ENCODE measurements around the gene SLC44A3. TPM values are rescaled to one million over a fixed set of nuclear protein-coding genes. Genes with fewer than 3 reads are reported as not detected.

SLC44A3 gene, protein sequence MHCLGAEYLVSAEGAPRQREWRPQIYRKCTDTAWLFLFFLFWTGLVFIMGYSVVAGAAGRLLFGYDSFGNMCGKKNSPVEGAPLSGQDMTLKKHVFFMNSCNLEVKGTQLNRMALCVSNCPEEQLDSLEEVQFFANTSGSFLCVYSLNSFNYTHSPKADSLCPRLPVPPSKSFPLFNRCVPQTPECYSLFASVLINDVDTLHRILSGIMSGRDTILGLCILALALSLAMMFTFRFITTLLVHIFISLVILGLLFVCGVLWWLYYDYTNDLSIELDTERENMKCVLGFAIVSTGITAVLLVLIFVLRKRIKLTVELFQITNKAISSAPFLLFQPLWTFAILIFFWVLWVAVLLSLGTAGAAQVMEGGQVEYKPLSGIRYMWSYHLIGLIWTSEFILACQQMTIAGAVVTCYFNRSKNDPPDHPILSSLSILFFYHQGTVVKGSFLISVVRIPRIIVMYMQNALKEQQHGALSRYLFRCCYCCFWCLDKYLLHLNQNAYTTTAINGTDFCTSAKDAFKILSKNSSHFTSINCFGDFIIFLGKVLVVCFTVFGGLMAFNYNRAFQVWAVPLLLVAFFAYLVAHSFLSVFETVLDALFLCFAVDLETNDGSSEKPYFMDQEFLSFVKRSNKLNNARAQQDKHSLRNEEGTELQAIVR
- total RNA-seq = 10 to 100 TPM in 4 of 9 donors, 1 to 10 TPM in 5; 6.6 to 26.2 (median 9.8) TPM
- 10 to 100 TPM in 1 of 3 donors, 1 to 10 TPM in 2; 4.2 to 21.0 (median 7.3) TPM for polyA plus RNA-seq
- long read RNA-seq, donor 1 = 0 reads
- long read RNA-seq, donor 2, partial matches to known transcripts = 9 of 14 reads
- long read RNA-seq, donor 2, other reads (novel, unspliced or antisense) = 0 of 14 reads
- long read RNA-seq, donor 3, transcript SLC44A3-201 (15 exons, 2,388 nt) = major isoform, 5 of 6 reads
- long read RNA-seq, donor 3, partial matches to known transcripts = 0 of 6 reads
- long read RNA-seq, donor 3, other reads (novel, unspliced or antisense) = 0 of 6 reads
- long read RNA-seq, donor 4, partial matches to known transcripts = 0 of 12 reads
- long read RNA-seq, donor 4, other reads (novel, unspliced or antisense) = 7 of 12 reads
- long read RNA-seq, donor 5, transcript SLC44A3-201 (15 exons, 2,388 nt) = major isoform, 5 of 37 reads
- long read RNA-seq, donor 5, partial matches to known transcripts = 5 of 37 reads
- long read RNA-seq, donor 5, other reads (novel, unspliced or antisense) = 22 of 37 reads
- long read RNA-seq, donor 6, partial matches to known transcripts = 0 of 2 reads
- long read RNA-seq, donor 6, other reads (novel, unspliced or antisense) = 0 of 2 reads
- long read RNA-seq, donor 7 = 0 reads
- long read RNA-seq, donor 8, partial matches to known transcripts = 413 of 422 reads
- long read RNA-seq, donor 8, other reads (novel, unspliced or antisense) = 7 of 422 reads
- long read RNA-seq, donor 9, partial matches to known transcripts = 0 of 1 reads
- long read RNA-seq, donor 9, other reads (novel, unspliced or antisense) = 0 of 1 reads
- long read RNA-seq, donor 10, partial matches to known transcripts = 21 of 24 reads
- long read RNA-seq, donor 10, other reads (novel, unspliced or antisense) = 0 of 24 reads

DNA sequence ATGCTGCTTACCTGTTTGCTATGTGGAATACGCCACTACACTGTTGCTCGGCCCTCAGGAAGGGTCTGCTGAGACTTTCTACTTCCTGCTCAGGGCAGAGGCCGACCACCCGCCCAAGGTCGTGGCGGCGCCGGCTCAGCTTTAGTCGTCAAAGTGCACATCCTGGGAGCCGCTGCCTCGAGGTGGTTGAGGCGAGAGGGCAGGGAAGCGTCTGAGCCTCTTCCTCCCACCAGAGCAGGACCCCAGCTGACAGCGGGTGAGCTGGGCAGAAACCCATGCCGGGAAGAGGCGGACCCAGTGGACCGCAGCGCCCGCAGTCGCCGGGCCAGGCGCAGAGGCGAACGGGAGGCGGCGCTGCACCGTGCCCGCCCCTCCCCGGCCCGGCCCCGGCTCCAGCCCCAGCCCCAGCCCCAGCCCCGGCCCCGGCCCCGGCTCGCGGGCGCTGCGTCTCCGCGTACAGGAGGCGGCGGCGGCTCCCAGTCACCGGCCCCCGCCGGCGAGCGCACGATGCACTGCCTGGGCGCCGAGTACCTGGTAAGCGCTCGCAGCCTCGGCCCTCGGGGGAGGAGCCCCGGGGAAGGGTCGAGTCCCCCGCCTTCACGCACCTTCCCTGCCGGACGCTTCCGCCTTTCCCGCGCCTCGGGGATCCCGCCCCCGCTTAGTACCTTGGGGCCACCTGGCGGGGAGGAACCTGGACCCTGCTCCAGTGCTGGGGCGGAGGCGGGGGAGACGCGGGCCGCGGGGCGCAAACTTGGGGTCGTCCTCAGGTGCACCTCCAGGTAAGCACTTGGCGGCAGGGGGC, at the start of gene SLC44A3:
TSS of gene SLC44A3 (plus strand) at position 413 of the 802 bp plus-strand sequence. CDS start at position 508, 95 bp downstream.
- 1 to 9% (median 2%) methylated on average over 8 to 77 of the region's 77 CpGs for WGBS, 4 donors
- TF ChIP-seq, protein P1, sequence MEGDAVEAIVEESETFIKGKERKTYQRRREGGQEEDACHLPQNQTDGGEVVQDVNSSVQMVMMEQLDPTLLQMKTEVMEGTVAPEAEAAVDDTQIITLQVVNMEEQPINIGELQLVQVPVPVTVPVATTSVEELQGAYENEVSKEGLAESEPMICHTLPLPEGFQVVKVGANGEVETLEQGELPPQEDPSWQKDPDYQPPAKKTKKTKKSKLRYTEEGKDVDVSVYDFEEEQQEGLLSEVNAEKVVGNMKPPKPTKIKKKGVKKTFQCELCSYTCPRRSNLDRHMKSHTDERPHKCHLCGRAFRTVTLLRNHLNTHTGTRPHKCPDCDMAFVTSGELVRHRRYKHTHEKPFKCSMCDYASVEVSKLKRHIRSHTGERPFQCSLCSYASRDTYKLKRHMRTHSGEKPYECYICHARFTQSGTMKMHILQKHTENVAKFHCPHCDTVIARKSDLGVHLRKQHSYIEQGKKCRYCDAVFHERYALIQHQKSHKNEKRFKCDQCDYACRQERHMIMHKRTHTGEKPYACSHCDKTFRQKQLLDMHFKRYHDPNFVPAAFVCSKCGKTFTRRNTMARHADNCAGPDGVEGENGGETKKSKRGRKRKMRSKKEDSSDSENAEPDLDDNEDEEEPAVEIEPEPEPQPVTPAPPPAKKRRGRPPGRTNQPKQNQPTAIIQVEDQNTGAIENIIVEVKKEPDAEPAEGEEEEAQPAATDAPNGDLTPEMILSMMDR (IDR thresholded peaks at IDR 0.05) = peak in 4 of 6 experiments; percentile 9 to 37 (median 31)
- TF ChIP-seq POLR2A (IDR thresholded peaks at IDR 0.05) = peak in 1 of 2 donors; percentile 37
- Histone ChIP-seq H3K4me1 (replicated peaks in 1 of 2) (peaks cover 0 to 24% of the 10 kb centered on the region in 2 donors), H3K9me3 (replicated peaks in 1 of 3) (no peaks in the 10 kb centered on the region), H3K4me3 (peak within 1 kb of the TSS; percentile 5 to 88 (median 72)), H3K36me3 (replicated peaks in 1 of 2) (no peaks in the 10 kb centered on the region), H3K27me3 (no peaks in the 10 kb centered on the region), H3K27ac (peak within 1 kb of the TSS in 3 of 5 donors; percentile 18 to 40 (median 33))
- intact Hi-C loops (cut with DNase I) = no loop called here
- peak in 6 of 7 donors; percentile 43 to 65 (median 56) for DNase-seq

DNA sequence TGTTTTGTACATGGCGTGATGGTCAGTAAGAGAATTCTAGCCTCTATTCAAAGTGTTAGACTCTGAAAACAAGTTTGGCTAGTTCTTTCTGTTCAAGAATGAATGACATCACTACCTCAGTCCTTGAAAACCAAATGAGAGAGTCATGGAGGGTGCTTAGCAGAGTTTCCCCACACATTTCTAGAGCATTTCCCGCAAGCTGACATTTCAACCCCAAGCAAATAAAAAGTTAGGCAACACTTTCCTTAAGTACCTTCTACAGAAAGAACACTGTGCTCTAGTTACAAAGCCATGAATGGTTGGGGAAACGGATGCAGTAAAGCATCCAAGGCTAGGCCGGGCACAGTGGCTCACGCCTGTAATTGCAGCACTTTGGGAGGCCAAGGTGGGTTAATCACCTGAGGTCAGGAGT, 47.9 kb upstream of the SLC44A3 start:
- no peaks in the 10 kb centered on the region for H3K27me3 ChIP-seq
- no peaks in the 10 kb centered on the region for H3K36me3 ChIP-seq (replicated peaks in 1 of 2)
- no peaks in the 10 kb centered on the region for H3K4me1 ChIP-seq (replicated peaks in 1 of 2)
- H3K9me3 ChIP-seq (replicated peaks in 1 of 3) = no peaks in the 10 kb centered on the region
- TF ChIP-seq, protein P1 (IDR thresholded peaks at IDR 0.05) = no peak
- no peak for TF ChIP-seq POLR2A (IDR thresholded peaks at IDR 0.05)
- no peak overlapping the region for H3K27ac ChIP-seq
- 86 to 94% (median 91%) methylated on average over 5 of the region's 5 CpGs for WGBS, 4 donors
- DNase-seq = no peak
- intact Hi-C loops (cut with DNase I) = no loop called here
- no peak overlapping the region for H3K4me3 ChIP-seq

DNA sequence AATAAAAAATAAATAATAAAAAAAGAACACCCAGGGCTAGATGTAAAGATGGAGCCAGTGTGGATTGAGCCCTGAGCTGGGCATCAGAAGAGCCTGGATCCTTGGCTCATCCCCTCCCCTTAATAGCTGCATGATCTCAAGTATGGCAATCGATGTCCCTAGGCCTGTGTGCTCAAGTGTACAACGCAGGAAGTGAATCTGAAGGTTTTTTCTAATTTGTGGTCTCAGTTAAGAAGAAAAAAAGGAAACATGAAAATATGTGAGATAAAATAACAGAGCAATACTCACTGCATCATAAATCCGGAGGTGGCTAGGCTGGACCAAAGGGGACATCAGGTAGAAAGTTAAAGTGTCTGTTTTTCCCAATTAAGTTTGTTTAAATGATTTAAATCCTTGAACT, 47.3 kb upstream of the SLC44A3 start:
- DNase-seq = no peak
- no peaks in the 10 kb centered on the region for H3K4me1 ChIP-seq (replicated peaks in 1 of 2)
- no peak overlapping the region for H3K27ac ChIP-seq
- no peaks in the 10 kb centered on the region for H3K36me3 ChIP-seq (replicated peaks in 1 of 2)
- 80 to 86% (median 84%) methylated on average over 3 of the region's 3 CpGs for WGBS, 4 donors
- intact Hi-C loops (cut with DNase I) = no loop called here
- TF ChIP-seq, protein P1 (IDR thresholded peaks at IDR 0.05) = no peak
- TF ChIP-seq POLR2A (IDR thresholded peaks at IDR 0.05) = no peak
- no peak overlapping the region for H3K4me3 ChIP-seq
- H3K27me3 ChIP-seq = no peaks in the 10 kb centered on the region
- H3K9me3 ChIP-seq (replicated peaks in 1 of 3) = no peaks in the 10 kb centered on the region

Data from adrenal gland (tissue), 19 donors.